NCI-H2107 (cell line): ENCODE data around the gene ADCY5.

Experiments
- DNase-seq: peaks from one replicate; lab custom pipeline; 2025; lab: John Stamatoyannopoulos, UW

Gene ADCY5

DNA sequence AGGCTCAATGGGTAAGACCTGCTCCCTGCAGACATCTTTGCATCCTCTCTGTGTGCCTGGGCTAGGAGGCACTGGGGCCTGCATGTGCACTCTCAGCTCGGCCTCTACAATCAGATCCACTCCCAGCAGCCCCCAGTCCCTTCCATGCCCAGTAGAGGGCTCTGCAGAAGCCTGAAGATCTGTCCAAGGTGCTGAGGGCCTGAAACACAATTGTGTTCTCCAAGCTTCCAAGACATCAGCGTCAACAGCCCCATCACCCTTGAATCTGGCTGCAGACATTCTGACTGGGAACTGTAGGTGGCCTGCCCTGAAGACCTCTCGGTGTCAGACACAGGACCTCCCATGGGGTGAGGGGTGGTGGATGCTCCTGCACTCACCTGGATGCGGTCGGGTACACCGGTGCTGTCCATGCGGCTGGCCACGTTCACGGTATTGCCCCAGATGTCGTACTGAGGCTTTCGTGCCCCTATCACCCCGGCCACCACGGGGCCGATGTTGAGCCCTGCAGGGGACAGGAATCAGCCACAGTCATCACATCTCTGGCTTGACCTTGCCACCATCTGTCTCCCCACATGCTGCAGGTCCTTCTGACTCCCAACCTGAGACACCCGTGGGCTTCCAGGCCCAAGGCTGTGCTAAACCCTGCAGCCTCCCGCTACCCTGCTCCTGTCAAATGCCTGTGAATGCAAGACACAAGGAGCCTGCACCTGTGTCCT lies 162.4 kb downstream of the ADCY5 start:
- DNase-seq: no peak

DNA sequence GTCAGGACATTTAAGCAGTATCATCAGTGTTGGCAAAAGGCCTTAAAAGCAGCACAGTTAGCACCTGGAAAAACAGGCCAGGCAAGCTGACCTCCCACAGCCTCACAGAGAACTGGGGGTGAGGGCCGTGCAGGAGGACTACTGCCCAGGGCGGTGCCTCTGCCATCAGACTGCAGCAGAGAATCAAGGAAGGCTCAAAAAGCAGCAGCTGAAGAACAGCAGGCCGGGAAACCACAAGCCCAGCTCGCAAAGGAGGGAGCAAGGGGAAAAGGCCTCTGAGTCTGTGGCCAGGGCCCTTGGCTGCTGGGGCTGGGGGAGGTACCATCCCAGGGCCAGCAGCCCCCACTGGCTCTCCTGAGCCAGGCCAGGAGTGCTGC lies 163.0 kb downstream of the ADCY5 start:
- DNase-seq: no peak

DNA sequence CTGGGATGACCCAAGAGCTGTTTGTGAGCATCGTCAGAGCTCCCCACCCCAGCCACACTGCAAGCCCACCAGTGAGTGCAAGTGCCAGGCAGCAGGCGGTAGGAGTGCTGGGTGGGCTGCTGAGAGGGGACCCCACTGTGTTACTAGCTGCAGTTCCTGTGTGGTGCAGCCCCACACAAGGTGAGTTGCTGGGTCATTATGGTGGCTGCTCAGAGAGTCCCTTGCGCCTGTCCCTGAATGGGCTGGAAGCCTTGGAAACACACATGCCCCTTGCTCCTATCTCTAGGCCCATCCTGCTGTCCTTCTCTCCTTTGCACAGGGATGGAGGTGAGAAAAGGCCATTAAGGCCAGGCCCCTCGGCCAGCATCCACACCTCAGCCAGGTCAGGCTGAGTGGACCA lies 163.4 kb downstream of the ADCY5 start:
- no peak for DNase-seq

DNA sequence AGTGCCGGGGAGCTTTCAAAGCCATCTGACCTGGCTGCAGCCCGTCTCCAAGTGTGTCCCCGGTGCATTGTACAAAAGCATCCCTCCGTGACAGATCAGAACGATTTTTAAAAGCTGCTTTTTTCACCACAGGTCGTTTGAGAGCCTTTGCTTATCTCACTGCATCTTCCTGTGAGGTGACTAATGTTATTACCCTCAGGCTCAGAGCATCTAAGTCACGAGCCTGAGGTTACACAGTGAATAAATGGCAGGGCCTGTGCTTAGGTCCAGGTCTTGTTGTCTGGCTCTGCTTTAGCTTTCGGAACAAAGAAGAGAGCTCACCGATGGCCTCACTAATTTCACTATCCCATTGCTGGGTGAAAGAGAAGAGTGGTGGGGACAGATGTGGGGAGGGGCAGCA lies 163.8 kb downstream of the ADCY5 start:
- DNase-seq: no peak

- DNase-seq: no peak
Measured at GRCh38 chr3:123284399-123285010, 164.4 kb downstream of the ADCY5 start.

DNA sequence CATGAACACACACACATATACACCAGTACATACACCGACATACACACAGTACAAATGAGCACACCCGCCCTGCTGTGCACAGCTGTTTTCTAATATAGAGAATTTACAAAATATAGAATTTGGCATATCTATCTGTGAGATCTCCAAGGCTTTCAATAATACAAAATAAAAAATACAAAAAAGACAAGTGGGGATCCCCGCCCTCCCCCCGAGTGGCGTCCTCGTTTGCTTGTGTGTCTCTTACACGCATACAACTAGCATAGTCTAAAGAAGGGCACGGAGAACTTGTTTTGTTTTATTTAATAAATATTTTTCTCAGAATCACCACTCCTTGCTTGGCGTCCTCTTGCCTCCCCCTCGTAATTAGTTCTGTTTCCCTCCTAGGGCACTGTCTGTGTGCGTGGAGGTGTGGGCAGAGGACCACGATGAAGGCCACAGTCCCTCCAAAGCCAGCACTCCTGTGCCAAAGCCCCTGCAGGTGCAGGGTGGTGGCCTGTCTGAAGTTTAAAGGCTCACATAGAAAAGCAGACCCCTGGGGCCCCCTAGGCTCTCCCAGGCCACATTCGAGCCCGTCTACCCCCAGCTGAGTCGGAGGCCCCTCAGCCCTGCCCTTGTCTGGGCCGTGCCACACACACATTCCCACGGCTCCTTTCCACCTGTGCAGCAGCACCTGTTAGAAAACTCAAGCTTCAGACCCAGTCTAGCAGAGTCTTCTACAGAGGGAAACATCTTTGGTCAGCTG lies 165.1 kb downstream of the ADCY5 start:
- no peak for DNase-seq

- DNase-seq: no peak
Measured at GRCh38 chr3:123283074-123283473, 165.8 kb downstream of the ADCY5 start.

- no peak for DNase-seq
Measured at GRCh38 chr3:123282461-123282860, 166.4 kb downstream of the ADCY5 start.

- DNase-seq: no peak
Measured at GRCh38 chr3:123281929-123282328, 167.0 kb downstream of the ADCY5 start.

DNA sequence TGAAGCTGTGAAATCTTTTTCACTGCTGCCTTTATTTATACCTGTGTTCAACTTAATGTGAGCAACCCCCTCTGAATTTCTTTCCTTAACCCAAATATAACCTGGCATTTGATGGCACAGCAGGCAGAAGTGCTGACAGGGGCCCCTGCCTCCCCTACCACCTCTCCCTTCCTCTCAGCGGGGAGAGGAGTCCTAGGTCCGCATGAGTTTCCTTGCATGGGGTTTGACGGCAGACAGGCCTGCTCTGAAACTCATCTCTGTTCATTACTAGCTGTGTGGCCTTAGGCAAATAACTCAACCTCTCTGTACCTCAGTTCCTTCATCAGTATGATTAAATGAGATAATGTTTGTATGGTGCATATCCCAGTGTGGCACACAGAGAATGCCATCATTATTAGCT lies 167.5 kb downstream of the ADCY5 start:
- no peak for DNase-seq

DNA sequence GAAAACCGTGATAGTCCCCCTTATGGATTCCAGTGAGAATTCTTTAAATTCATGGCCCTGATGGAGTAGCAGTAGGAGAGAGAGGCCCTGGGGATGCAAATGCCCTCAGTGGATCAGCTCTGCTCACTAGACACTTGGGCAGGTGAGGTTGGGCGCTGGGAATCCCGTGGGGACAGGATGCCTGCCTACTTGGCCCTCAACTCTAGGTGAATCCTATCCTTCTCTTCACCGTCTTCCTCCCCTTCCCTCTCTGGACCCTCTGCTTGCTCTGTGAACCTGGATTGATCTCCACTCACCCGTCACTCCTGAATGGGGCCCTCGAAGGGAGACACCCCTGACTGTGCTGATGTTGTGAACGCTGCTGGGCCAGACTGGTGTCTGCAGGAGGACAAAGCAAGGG lies 169.8 kb downstream of the ADCY5 start:
- DNase-seq: no peak

GRCh38 chr3:123278446-123278845 lies 170.4 kb downstream of the ADCY5 start:
- DNase-seq: no peak

DNA sequence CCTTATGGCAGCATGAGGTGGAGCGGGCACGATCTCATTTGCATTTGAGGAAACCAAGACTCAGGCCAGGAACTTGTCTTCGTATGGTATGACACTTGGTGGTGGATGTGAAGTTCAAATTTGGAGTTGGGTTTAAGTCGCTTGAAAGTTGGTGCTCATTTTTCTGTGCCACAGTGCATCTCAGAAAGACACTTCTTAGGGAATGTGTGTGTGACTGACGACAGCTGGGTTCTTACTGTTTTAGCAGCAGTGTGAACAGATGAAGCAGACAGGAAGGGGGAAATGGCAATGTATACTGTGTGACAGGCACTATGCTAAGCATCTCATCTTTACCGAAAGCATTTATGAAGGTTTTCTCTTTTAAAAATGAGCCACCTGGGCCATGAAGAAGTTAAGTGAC lies 171.8 kb downstream of the ADCY5 start:
- no peak for DNase-seq

DNA sequence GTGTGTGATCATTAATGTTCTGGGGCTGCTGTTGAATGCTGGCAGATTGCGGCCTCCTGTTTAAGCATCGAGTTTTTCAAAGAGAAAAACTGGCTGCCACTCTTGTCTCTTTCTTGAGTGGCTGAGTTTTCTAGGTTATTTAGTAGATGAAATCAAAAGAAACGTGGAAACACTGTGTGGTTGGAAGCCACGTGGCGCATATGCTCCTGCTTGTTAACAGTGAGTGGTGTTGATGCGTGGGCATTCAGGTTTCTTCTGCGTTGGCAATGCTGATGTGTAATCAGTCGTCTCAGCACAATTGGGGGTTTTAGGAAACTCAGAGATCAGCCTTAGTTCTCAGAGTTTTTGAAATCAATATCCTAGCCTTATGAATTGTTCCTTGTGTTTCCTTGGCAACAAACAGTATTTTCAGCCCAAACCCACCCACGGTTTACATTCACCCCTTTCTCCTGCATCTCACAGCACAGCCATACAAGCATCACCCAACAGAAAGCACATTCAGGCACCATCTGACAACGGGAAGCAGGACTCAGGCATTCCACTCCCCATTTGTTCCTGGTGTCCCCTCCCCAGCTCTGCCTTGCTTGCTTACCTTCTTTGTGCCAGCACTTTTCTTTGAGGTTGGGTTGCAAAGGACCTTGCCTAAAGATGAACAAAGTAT lies 172.4 kb downstream of the ADCY5 start:
- DNase-seq: no peak

DNA sequence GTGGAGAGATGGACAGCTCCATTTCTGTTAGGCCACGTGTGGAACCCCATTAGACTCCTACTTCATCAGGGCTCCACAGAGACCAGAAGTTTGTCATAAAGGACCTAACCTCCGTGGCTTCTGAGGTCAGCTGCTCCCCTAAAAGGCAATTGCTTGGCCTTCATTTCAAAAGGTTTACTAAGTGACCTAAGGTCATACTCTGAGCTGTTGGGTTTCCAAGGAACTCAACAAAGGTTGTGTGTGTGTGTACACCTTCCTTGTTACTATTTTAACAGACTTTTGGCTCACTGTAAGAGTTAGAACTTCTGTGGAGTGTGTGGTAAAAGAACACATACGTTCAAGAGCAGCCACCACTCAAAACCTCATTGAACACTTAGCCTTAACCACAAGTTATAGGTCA lies 173.2 kb downstream of the ADCY5 start:
- no peak for DNase-seq

DNA sequence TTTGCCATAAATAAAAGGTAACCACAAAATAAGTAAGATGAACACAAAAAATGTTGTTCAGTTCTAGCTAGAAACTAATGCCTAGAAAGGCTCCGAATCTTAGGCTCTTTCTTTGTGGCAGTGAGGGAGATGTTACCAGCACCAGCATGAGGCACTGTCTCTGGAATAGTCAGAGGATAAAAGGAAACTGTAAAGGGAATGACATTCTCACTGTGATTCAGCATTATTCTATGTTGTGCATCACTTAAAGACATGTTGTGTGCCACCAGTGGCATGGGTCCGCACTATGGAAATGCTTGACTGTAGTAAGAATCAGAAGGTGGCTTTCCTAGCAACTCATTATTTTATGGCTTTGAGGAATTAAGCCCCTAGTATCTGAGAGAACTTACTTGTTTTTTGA lies 176.3 kb downstream of the ADCY5 start:
- DNase-seq: no peak

- no peak for DNase-seq
Measured at GRCh38 chr3:123271466-123272159, 177.3 kb downstream of the ADCY5 start.

- DNase-seq: no peak
Measured at GRCh38 chr3:123270818-123271217, 178.1 kb downstream of the ADCY5 start.

DNA sequence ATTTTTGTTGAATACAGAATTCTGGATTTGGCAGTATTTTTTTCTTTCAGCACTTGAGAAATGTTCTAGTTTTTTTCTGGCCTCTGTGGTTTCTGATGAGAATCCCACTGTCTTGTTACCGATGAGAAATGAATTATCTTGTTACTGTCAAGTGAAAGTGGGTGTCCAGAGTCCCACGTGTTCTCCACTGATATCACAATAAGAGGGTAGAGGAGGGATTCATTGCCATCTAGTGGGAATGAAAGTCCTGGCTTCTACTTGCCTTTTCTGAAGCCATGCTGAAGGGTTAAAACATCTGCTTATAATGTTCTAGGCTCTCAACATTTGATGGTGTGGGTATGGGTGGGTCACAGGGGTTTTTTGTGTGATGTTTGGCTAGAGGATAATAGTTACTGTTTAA lies 181.1 kb downstream of the ADCY5 start:
- DNase-seq: no peak

DNA sequence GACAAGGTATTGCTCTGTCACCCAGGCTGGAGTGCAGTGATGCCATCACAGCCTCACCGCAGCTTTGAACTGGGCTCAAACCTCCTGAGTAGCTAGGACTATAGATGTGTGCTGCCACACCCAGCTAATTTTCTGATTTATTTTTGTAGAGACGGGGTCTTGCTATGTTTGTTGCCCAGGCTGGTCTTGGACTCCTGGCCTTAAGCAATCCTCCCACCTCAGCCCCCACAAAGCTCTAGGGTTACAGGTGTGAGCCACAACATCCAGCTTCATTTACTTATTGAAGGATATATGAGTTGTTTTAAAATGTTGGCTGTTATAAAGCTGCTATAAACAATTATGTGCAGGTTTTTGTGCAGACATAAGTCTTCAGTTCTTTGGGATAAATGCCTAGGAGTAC lies 184.9 kb downstream of the ADCY5 start:
- DNase-seq: no peak

DNA sequence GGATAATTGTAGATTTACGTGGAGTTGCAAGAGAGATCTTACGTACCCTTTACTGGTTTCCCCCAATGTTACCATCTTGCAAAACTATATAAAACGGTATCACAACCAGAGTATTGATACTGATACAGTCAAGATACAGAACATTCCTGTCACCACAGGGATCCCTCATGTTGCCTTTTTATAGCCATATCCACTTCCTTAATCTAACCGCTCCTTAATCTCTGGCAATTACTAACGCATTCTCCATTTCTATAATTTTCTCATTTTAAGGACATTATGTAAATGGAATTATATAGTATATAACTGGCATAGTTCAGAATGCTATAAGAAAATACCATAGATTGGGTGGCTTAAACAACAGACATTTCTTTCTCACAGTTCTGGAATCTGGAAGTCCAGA lies 186.0 kb downstream of the ADCY5 start:
- DNase-seq: no peak

DNA sequence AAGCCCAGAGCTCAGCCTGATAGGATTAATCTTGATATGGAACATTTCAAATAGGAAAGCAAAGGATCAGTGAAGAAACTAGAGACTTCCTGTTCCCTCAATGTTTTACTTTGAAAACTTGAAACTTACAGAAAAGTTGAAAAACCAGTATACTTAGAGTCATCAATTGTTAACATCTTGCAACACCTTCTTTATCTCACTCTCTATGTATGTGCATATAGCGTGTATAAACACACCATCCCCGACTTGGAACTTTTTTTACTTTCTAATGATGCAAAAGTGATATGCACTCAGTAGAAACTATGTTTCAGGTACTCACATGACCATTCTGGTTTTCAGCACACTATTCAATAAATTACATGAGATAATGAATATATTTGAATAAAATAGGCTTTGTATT lies 186.7 kb downstream of the ADCY5 start:
- DNase-seq: no peak
